Transverse colon (tissue), 4 donors: ENCODE data around the gene POC5.

Experiments
- POLR2A ChIP-seq: fragments of 450-650 bp; IDR thresholded peaks from one replicate; pipeline ENCODE4 v1.6.1; 2016; ENCODE audit warnings: antibody characterized with exemption, mild to moderate bottlenecking, moderate library complexity
- POLR2AphosphoS5 ChIP-seq, 3 donors: sonication (generic); formaldehyde crosslinking; IDR thresholded peaks; one replicate each; pipeline ENCODE4 v1.6.1; 2016; ENCODE audit warnings: antibody characterized with exemption in 3 of 3
- TF ChIP-seq, protein P1 (sequence below), 5 experiments: fragments of 200-600 bp in 3 of 5; fragments of 450-650 bp in 2 of 5; sonication (generic) in 3 of 5; IDR thresholded peaks; 1 replicate in 2 of 5; 2 replicates in 3 of 5; pipeline ENCODE4 v1.5.1; 2016 to 2017; ENCODE audit warnings: antibody characterized with exemption in 5 of 5, inconsistent platforms in 3 of 5, mild to moderate bottlenecking in 2 of 5, moderate library complexity in 1 of 5

DNA sequence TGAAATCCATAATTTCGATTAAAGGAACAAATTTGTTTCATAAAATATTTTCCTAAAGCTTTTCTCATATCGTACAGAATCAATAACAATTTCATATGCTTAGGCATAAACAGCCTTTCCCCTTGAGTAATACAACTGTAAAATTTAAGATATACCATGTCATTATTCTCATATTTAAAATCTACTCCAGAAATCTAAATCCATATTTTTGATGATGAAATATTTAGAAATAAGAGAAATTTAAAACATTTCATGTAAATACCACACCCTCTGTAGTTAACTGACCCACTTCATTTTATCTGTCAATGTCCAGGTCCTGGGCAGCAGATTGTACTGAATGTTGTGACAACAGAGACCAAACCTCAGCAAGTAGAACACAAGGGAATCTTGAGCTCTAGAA, 5.1 kb downstream of the POC5 start:
- TF ChIP-seq, protein P1, sequence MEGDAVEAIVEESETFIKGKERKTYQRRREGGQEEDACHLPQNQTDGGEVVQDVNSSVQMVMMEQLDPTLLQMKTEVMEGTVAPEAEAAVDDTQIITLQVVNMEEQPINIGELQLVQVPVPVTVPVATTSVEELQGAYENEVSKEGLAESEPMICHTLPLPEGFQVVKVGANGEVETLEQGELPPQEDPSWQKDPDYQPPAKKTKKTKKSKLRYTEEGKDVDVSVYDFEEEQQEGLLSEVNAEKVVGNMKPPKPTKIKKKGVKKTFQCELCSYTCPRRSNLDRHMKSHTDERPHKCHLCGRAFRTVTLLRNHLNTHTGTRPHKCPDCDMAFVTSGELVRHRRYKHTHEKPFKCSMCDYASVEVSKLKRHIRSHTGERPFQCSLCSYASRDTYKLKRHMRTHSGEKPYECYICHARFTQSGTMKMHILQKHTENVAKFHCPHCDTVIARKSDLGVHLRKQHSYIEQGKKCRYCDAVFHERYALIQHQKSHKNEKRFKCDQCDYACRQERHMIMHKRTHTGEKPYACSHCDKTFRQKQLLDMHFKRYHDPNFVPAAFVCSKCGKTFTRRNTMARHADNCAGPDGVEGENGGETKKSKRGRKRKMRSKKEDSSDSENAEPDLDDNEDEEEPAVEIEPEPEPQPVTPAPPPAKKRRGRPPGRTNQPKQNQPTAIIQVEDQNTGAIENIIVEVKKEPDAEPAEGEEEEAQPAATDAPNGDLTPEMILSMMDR (IDR thresholded peaks at IDR 0.05), result no peak
- TF ChIP-seq POLR2A (no peak), POLR2AphosphoS5 (IDR thresholded peaks at IDR 0.05) (no peak)
